ENCODE measurements around the gene DNAJC25. TPM values are rescaled to one million over a fixed set of nuclear protein-coding genes. Genes with fewer than 3 reads are reported as not detected.

The DNAJC25 gene
- total and polyA plus RNA-seq, 2 of the 13 experiments (the other 11 are each of a cell fraction or from before 2014, with no cell fraction given) = 5.7 to 10.2 TPM

- TF ChIP-seq MNT (IDR thresholded peaks at IDR 0.05) (no peak), SSRP1 (CRISPR knock-in tag; IDR thresholded peaks at IDR 0.05) (no peak), ZNF292 (CRISPR knock-in tag; IDR thresholded peaks at IDR 0.05; ENCODE audit: borderline replicate concordance, low read depth) (no peak), POLR2A (IDR thresholded peaks at IDR 0.05; ENCODE audit: insufficient read depth in 1 of 2, low read depth in 2 of 2, low read length in 2 of 2) (peak in 1 of 2 experiments; percentile 47; a peak in 1 of 4 replicates), SAP130 (CRISPR knock-in tag; IDR thresholded peaks at IDR 0.05; ENCODE audit: low read depth) (no peak), ZNF879 (CRISPR knock-in tag; IDR thresholded peaks at IDR 0.05) (no peak), AHDC1 (CRISPR knock-in tag; IDR thresholded peaks at IDR 0.05; ENCODE audit: borderline replicate concordance) (0 out of 2 replicates have a peak, but pooled peaks have one; percentile 29)
These were observed 926 bp downstream of the DNAJC25 start (continued) for GRCh38 chr9:111632060-111632459.

All from HepG2 (cell line).